ENCODE results near the gene CRADD. TPM values are rescaled to one million over a fixed set of nuclear protein-coding genes. Genes with fewer than 3 reads are reported as not detected.
"Not testable (repeated sequence)": the region's sequence is repeated elsewhere in the genome, so short reads cannot be mapped to it uniquely, and the experiment has no call there.

CRADD gene
- total RNA-seq, 6 experiments from 2014 or later: 17.2 to 65.3 (median 30.8) TPM

GRCh38 chr12:93706824-93707223 is 29.6 kb downstream of the CRADD start:
- intact Hi-C loops (cut with DNase I): no loop called here
- H3K4me1 ChIP-seq: peaks cover 0 to 5% (median 0%) of the 10 kb centered on the region in 4 donors
- ATAC-seq: no peak
- H3K36me3 ChIP-seq: no peaks in the 10 kb centered on the region
- TF ChIP-seq POLR2A (IDR thresholded peaks at IDR 0.05) (no peak), CTCF (IDR thresholded peaks at IDR 0.05) (no peak)
- DNase-seq: no peak
- no peaks in the 10 kb centered on the region for H3K27me3 ChIP-seq
- no peak overlapping the region for H3K4me3 ChIP-seq
- WGBS (ENCODE audit: insufficient coverage, low coverage, low lambda C conversion rate, missing lambda C conversion rate): 79% methylated on average over 2 of the region's 2 CpGs
- no peaks in the 10 kb centered on the region for H3K9me3 ChIP-seq
- H3K27ac ChIP-seq: no peak overlapping the region

GRCh38 chr12:93707836-93708235 is 30.7 kb downstream of the CRADD start:
- H3K4me1 ChIP-seq: peaks cover 0 to 15% (median 0%) of the 10 kb centered on the region in 4 donors
- no peak for DNase-seq
- 55% methylated on average over 1 of the region's 1 CpG for WGBS (ENCODE audit: insufficient coverage, low coverage, low lambda C conversion rate, missing lambda C conversion rate)
- no peak overlapping the region for H3K4me3 ChIP-seq
- intact Hi-C loops (cut with DNase I): no loop called here
- peak in 1 of 4 donors; percentile 45 for ATAC-seq
- no peak for TF ChIP-seq CTCF (IDR thresholded peaks at IDR 0.05)
- TF ChIP-seq POLR2A (IDR thresholded peaks at IDR 0.05): no peak
- H3K36me3 ChIP-seq: no peaks in the 10 kb centered on the region
- H3K27ac ChIP-seq: no peak overlapping the region
- no peaks in the 10 kb centered on the region for H3K27me3 ChIP-seq
- H3K9me3 ChIP-seq: no peaks in the 10 kb centered on the region

GRCh38 chr12:93708952-93709351 is 31.8 kb downstream of the CRADD start:
- intact Hi-C loops (cut with DNase I): no loop called here
- H3K4me1 ChIP-seq: peaks cover 0 to 20% (median 0%) of the 10 kb centered on the region in 4 donors
- WGBS (ENCODE audit: insufficient coverage, low coverage, low lambda C conversion rate, missing lambda C conversion rate): 100% methylated on average over 2 of the region's 2 CpGs
- H3K36me3 ChIP-seq: no peaks in the 10 kb centered on the region
- DNase-seq (no peak), ATAC-seq (no peak)
- no peak overlapping the region for H3K27ac ChIP-seq
- TF ChIP-seq CTCF (IDR thresholded peaks at IDR 0.05) (no peak), POLR2A (IDR thresholded peaks at IDR 0.05) (no peak)
- H3K4me3 ChIP-seq: no peak overlapping the region
- H3K9me3 ChIP-seq: no peaks in the 10 kb centered on the region
- no peaks in the 10 kb centered on the region for H3K27me3 ChIP-seq

- Histone ChIP-seq H3K27ac (no peak overlapping the region), H3K27me3 (no peaks in the 10 kb centered on the region), H3K36me3 (no peaks in the 10 kb centered on the region), H3K4me3 (no peak overlapping the region), H3K9me3 (no peaks in the 10 kb centered on the region), H3K4me1 (peaks cover 0 to 20% (median 1%) of the 10 kb centered on the region in 4 donors)
- DNase-seq (no peak), ATAC-seq (no peak)
- TF ChIP-seq CTCF (IDR thresholded peaks at IDR 0.05): no peak
- TF ChIP-seq POLR2A (IDR thresholded peaks at IDR 0.05): no peak
- 98% methylated on average over 4 of the region's 4 CpGs for WGBS (ENCODE audit: insufficient coverage, low coverage, low lambda C conversion rate, missing lambda C conversion rate)
- intact Hi-C loops (cut with DNase I): no loop called here
These were observed 32.2 kb downstream of the CRADD start for GRCh38 chr12:93709386-93709785.

GRCh38 chr12:93710574-93710926 is 33.4 kb downstream of the CRADD start:
- ATAC-seq (no peak), DNase-seq (no peak)
- Histone ChIP-seq H3K4me3 (no peak overlapping the region), H3K36me3 (no peaks in the 10 kb centered on the region), H3K27me3 (no peaks in the 10 kb centered on the region), H3K9me3 (no peaks in the 10 kb centered on the region), H3K4me1 (peaks cover 0 to 20% (median 3%) of the 10 kb centered on the region in 4 donors), H3K27ac (no peak overlapping the region)
- WGBS (ENCODE audit: insufficient coverage, low coverage, low lambda C conversion rate, missing lambda C conversion rate): 100% methylated on average over 1 of the region's 2 CpGs
- intact Hi-C loops (cut with DNase I): no loop called here
- TF ChIP-seq CTCF (IDR thresholded peaks at IDR 0.05): no peak
- no peak for TF ChIP-seq POLR2A (IDR thresholded peaks at IDR 0.05)

- intact Hi-C loops (cut with DNase I): not testable (repeated sequence)
These were observed 34.3 kb downstream of the CRADD start for GRCh38 chr12:93711502-93711901.

More at GRCh38 chr12:93711502-93711901, 34.3 kb downstream of the CRADD start:
- H3K4me1 ChIP-seq: peaks cover 0 to 20% (median 3%) of the 10 kb centered on the region in 4 donors
- not testable (repeated sequence) for H3K36me3 ChIP-seq, H3K27me3 ChIP-seq, H3K4me3 ChIP-seq, DNase-seq, H3K9me3 ChIP-seq, H3K27ac ChIP-seq, ATAC-seq
- 100% methylated on average over 1 of the region's 1 CpG for WGBS (ENCODE audit: insufficient coverage, low coverage, low lambda C conversion rate, missing lambda C conversion rate)
